ENCODE data around the gene MAP3K15.

Gene MAP3K15

DNA sequence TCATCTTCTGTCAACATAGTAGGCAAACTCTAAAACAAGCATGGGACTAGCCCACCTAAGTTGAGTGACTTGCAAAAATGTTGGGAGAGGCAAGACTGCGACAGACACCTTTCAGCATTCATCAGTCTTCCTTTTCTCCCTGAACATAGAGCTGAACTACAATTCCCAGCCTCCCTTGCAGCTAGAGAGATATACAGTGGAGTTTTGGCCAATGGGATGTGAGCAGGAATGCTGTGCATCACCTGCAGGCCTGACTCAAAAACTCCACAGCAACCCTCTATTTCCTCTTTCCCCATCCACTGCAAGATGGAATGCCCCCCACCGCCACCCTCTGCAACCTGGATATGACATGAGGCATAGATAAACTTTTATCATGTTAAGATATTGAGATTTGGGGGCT lies 105.0 kb downstream of the MAP3K15 start:
- H3K4me3 ChIP-seq (replicated peaks; ENCODE audit: insufficient read depth, low read length): no peak overlapping the region
- DNase-seq (ENCODE audit: low read depth in 1 of 2, low spot score in 1 of 2): no peak
- H3K27me3 ChIP-seq (ENCODE audit: insufficient read depth, poor library complexity, severe bottlenecking): no peaks in the 10 kb centered on the region
- no peak overlapping the region for H3K27ac ChIP-seq (replicated peaks)
- no peak for TF ChIP-seq REST (IDR thresholded peaks at IDR 0.05; ENCODE audit: insufficient replicate concordance, low read depth)
- TF ChIP-seq, protein P1, sequence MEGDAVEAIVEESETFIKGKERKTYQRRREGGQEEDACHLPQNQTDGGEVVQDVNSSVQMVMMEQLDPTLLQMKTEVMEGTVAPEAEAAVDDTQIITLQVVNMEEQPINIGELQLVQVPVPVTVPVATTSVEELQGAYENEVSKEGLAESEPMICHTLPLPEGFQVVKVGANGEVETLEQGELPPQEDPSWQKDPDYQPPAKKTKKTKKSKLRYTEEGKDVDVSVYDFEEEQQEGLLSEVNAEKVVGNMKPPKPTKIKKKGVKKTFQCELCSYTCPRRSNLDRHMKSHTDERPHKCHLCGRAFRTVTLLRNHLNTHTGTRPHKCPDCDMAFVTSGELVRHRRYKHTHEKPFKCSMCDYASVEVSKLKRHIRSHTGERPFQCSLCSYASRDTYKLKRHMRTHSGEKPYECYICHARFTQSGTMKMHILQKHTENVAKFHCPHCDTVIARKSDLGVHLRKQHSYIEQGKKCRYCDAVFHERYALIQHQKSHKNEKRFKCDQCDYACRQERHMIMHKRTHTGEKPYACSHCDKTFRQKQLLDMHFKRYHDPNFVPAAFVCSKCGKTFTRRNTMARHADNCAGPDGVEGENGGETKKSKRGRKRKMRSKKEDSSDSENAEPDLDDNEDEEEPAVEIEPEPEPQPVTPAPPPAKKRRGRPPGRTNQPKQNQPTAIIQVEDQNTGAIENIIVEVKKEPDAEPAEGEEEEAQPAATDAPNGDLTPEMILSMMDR (IDR thresholded peaks at IDR 0.05; ENCODE audit: insufficient read depth, low read length): no peak
- no peak for TF ChIP-seq GABPA (IDR thresholded peaks at IDR 0.05; ENCODE audit: low read depth)

GRCh38 chrX:19403696-19404095 lies 111.6 kb downstream of the MAP3K15 start:
- H3K4me3 ChIP-seq (replicated peaks; ENCODE audit: insufficient read depth, low read length): no peak overlapping the region
- no peak for DNase-seq (ENCODE audit: low read depth in 1 of 2, low spot score in 1 of 2)
- TF ChIP-seq, protein P1 (IDR thresholded peaks at IDR 0.05; ENCODE audit: insufficient read depth, low read length): no peak
- TF ChIP-seq SPI1 (IDR thresholded peaks at IDR 0.05; ENCODE audit: borderline replicate concordance, low read depth) (no peak), POLR2AphosphoS5 (IDR thresholded peaks at IDR 0.05; ENCODE audit: low read depth) (no peak), GABPA (IDR thresholded peaks at IDR 0.05; ENCODE audit: low read depth) (no peak), REST (IDR thresholded peaks at IDR 0.05; ENCODE audit: insufficient replicate concordance, low read depth) (no peak)
- no peaks in the 10 kb centered on the region for H3K27me3 ChIP-seq (ENCODE audit: insufficient read depth, poor library complexity, severe bottlenecking)
- no peak overlapping the region for H3K27ac ChIP-seq (replicated peaks)

DNA sequence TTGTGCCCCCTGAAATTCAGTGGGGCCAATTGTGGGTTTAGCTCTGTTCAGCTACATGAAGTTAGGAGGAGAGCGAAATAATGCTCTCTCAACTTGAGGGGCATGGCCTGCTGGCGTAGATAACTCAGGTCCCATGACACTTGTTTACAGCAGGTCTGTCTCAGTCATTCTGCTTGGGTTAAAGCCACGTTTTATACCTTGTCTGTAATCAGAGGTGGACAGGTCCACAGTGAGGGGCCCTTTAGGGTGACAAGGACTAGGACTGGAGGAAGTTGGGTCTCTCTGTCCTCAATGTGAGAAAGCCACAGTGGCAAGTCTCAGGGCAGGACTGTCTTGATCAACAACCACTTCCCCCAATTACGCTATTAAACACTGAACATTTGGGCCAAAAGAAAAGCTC lies 122.6 kb downstream of the MAP3K15 start:
- Histone ChIP-seq H3K27me3 (ENCODE audit: insufficient read depth, poor library complexity, severe bottlenecking) (no peaks in the 10 kb centered on the region), H3K4me3 (replicated peaks; ENCODE audit: insufficient read depth, low read length) (no peak overlapping the region), H3K27ac (replicated peaks) (no peak overlapping the region)
- no peak for DNase-seq (ENCODE audit: low read depth in 1 of 2, low spot score in 1 of 2)
- no peak for TF ChIP-seq POLR2AphosphoS5 (IDR thresholded peaks at IDR 0.05; ENCODE audit: low read depth)
- TF ChIP-seq REST (IDR thresholded peaks at IDR 0.05; ENCODE audit: insufficient replicate concordance, low read depth): no peak
- TF ChIP-seq GABPA (IDR thresholded peaks at IDR 0.05; ENCODE audit: low read depth): no peak
- no peak for TF ChIP-seq SPI1 (IDR thresholded peaks at IDR 0.05; ENCODE audit: borderline replicate concordance, low read depth)
- TF ChIP-seq, protein P1 (IDR thresholded peaks at IDR 0.05; ENCODE audit: insufficient read depth, low read length): no peak
